PC-9 (cell line): ENCODE measurements around the gene USP49. TPM values are rescaled to one million over a fixed set of nuclear protein-coding genes. Genes with fewer than 3 reads are reported as not detected.

Experiments
- BruUV-seq: library from RNA; stranded (reverse); fragments of 400-500 nt; replicated peaks from 2 replicates; lab custom pipeline; 2021; lab: Mats Ljungman, UMichigan
- CTCF ChIA-PET: fragments of 300-600 bp; sonication (Branson Sonifier 250); formaldehyde crosslinking; loops from one replicate; lab custom pipeline; 2022; ENCODE audit warnings: antibody characterized with exemption; lab: Charles Lee
- POLR2A ChIA-PET: fragments of 300-600 bp; sonication (Branson Sonifier 250); formaldehyde crosslinking; loops from one replicate; lab custom pipeline; 2022; ENCODE audit warnings: antibody characterized with exemption; ENCODE audit not compliant: unreplicated experiment; lab: Charles Lee
- DNase-seq, 2 experiments: peaks; one replicate each; pipeline versions ENCODE4 v3.0.0 to v3.0.0-alpha.2; 2015 to 2022; ENCODE audit warnings: mixed read lengths in 1 of 2
- H2AFZ ChIP-seq: fragments of 200-600 bp; sonication (generic); 2 replicates; pipeline ENCODE4 v1.8.1; 2017; ENCODE audit warnings: antibody characterized with exemption
- H3F3A ChIP-seq: fragments of 200-600 bp; sonication (generic); 2 replicates; pipeline ENCODE4 v1.8.1; 2017; ENCODE audit warnings: antibody characterized with exemption, mild to moderate bottlenecking, low read depth; ENCODE audit not compliant: insufficient read depth
- H3K27ac ChIP-seq: fragments of 200-600 bp; sonication (generic); 2 replicates; pipeline ENCODE4 v1.6.1; 2016; ENCODE audit warnings: mixed run types
- H3K27me3 ChIP-seq: fragments of 200-600 bp; sonication (generic); 2 replicates; pipeline ENCODE4 v1.6.1; 2016; ENCODE audit warnings: low read depth, mixed run types; ENCODE audit not compliant: insufficient read depth
- H3K36me3 ChIP-seq: fragments of 200-600 bp; sonication (generic); 2 replicates; pipeline ENCODE4 v1.6.1; 2016; ENCODE audit warnings: low read depth, mixed run types
- H3K4me1 ChIP-seq: fragments of 200-600 bp; sonication (generic); replicated peaks from 2 replicates; pipeline ENCODE4 v1.6.1; 2016; ENCODE audit warnings: mixed run types; ENCODE audit not compliant: insufficient read depth
- H3K4me2 ChIP-seq: fragments of 200-600 bp; sonication (generic); 2 replicates; pipeline ENCODE4 v1.6.1; 2017; ENCODE audit warnings: mixed run types
- H3K4me3 ChIP-seq: fragments of 200-600 bp; sonication (generic); 2 replicates; pipeline ENCODE4 v1.6.1; 2016; ENCODE audit warnings: mixed run types
- H3K79me2 ChIP-seq: fragments of 200-600 bp; sonication (generic); 2 replicates; pipeline ENCODE4 v1.6.1; 2017; ENCODE audit warnings: low read depth, mixed run types
- H3K9me2 ChIP-seq: fragments of 200-600 bp; sonication (generic); 2 replicates; pipeline ENCODE4 v1.8.1; 2017; ENCODE audit warnings: mild to moderate bottlenecking; ENCODE audit not compliant: insufficient read depth
- H3K9me3 ChIP-seq: fragments of 200-600 bp; sonication (generic); 2 replicates; pipeline ENCODE4 v1.8.1; 2016; ENCODE audit warnings: low read depth; ENCODE audit not compliant: insufficient read depth
- H4K20me1 ChIP-seq: fragments of 200-600 bp; sonication (generic); 2 replicates; pipeline ENCODE4 v1.8.1; 2017; ENCODE audit not compliant: insufficient read depth
- EZH2 ChIP-seq: fragments of 200-600 bp; sonication (generic); IDR thresholded peaks from 2 replicates; pipeline ENCODE4 v1.8.0; 2017; ENCODE audit warnings: antibody characterized with exemption, low read depth
- intact Hi-C: fragments of 100-400 bp; cut with micrococcal nuclease; formaldehyde crosslinking; loops from one replicate; pipeline ENCODE4 v1.10.0; 2022; ENCODE audit not compliant: unreplicated experiment
- total RNA-seq: library from RNA; stranded (reverse); gene quantifications from 2 replicates; pipeline ENCODE4 v1.2.3, GENCODE V29; 2021
- TF ChIP-seq, protein P1 (sequence below): fragments of 200-600 bp; sonication (generic); conservative IDR thresholded peaks from 2 replicates; pipeline ENCODE4 v1.6.1; 2017; ENCODE audit warnings: mixed run types, antibody characterized with exemption, mild to moderate bottlenecking, moderate library complexity

Gene USP49
- total RNA-seq, 1 experiment from 2014 or later = 10.9 TPM

DNA sequence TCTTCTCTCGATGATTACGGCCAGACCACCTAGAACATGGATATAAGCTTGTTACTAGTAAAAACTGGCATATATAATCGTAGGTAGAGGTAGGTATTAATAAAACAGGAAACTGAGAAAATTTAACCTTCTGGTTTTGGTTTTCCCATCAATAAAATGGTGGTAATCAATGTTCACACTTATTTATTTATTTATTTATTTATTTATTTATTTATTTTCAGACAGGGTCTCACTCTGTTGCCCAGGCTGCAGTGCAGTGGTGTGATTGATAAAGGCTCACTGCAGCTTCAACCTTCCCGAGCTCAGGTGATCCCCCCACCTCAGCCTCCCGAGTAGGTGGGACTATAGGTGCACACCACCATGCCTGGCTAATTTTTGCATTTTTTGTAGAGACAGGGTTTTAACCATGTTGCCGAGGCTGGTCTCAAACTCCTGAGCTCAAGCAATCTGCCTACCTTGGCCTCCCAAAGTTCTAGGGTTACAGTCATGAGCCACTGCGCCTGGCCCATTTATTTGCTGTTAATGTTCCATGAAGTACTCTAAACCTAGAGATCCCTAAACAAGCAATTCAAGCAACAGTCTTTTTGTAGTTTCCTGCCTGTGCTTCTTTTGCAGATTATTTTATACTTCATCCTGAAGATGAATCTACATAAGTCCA lies 96.1 kb downstream of the USP49 start:
- TF ChIP-seq, protein P1, sequence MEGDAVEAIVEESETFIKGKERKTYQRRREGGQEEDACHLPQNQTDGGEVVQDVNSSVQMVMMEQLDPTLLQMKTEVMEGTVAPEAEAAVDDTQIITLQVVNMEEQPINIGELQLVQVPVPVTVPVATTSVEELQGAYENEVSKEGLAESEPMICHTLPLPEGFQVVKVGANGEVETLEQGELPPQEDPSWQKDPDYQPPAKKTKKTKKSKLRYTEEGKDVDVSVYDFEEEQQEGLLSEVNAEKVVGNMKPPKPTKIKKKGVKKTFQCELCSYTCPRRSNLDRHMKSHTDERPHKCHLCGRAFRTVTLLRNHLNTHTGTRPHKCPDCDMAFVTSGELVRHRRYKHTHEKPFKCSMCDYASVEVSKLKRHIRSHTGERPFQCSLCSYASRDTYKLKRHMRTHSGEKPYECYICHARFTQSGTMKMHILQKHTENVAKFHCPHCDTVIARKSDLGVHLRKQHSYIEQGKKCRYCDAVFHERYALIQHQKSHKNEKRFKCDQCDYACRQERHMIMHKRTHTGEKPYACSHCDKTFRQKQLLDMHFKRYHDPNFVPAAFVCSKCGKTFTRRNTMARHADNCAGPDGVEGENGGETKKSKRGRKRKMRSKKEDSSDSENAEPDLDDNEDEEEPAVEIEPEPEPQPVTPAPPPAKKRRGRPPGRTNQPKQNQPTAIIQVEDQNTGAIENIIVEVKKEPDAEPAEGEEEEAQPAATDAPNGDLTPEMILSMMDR = no peak
- no peak for TF ChIP-seq EZH2
- H3K9me3 ChIP-seq = no peaks in the 10 kb centered on the region
- no peak overlapping the region for H2AFZ ChIP-seq
- no peak overlapping the region for H3K27ac ChIP-seq
- H3K4me3 ChIP-seq = no peak overlapping the region
- no peaks in the 10 kb centered on the region for H3K79me2 ChIP-seq
- no peak overlapping the region for H3K4me2 ChIP-seq
- no peaks in the 10 kb centered on the region for H3K4me1 ChIP-seq
- no peaks in the 10 kb centered on the region for H3K27me3 ChIP-seq
- no peaks in the 10 kb centered on the region for H3K9me2 ChIP-seq
- no TSS peak for BruUV-seq
- H4K20me1 ChIP-seq = no peaks in the 10 kb centered on the region
- H3F3A ChIP-seq = peaks cover 15% of the 10 kb centered on the region; the same call in 1 of the 2 replicates
- no peak for DNase-seq
- ChIA-PET CTCF (no interaction called here), POLR2A (no interaction called here)
- intact Hi-C loops = no loop called here
- H3K36me3 ChIP-seq = no peaks in the 10 kb centered on the region

DNA sequence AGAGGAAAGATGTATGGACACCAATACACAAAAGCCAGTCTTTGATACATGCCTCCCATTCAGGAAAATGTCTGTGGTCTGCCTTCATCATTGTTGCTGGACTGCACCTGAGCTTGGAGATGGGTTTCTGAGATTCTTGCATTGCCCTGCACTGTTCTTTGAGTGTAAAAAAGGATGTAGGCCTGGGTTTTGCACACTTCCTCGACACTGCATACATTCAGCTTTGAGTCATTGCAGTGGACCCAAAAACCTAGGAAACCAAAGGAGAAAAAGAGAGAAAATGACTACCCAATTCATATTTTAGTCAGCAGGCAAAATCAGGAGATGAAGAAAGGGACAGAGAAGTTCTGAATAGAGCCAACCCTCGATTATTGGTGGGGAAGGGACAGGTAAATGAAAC lies 98.7 kb downstream of the USP49 start:
- no peaks in the 10 kb centered on the region for H3K27me3 ChIP-seq
- H3K27ac ChIP-seq = no peak overlapping the region
- H3K4me2 ChIP-seq = no peak overlapping the region
- no peaks in the 10 kb centered on the region for H3K9me3 ChIP-seq
- H3K36me3 ChIP-seq = peaks cover 4% of the 10 kb centered on the region; the same call in 1 of the 2 replicates
- H4K20me1 ChIP-seq = no peaks in the 10 kb centered on the region
- intact Hi-C loops = no loop called here
- peaks cover 18% of the 10 kb centered on the region for H3F3A ChIP-seq
- no peak for TF ChIP-seq EZH2
- TF ChIP-seq, protein P1 = no peak
- H3K79me2 ChIP-seq = no peaks in the 10 kb centered on the region
- no peaks in the 10 kb centered on the region for H3K4me1 ChIP-seq
- no peak overlapping the region for H3K4me3 ChIP-seq
- no peak overlapping the region for H2AFZ ChIP-seq
- POLR2A ChIA-PET = no interaction called here
- no TSS peak for BruUV-seq
- DNase-seq = no peak
- CTCF ChIA-PET = no interaction called here
- H3K9me2 ChIP-seq = no peaks in the 10 kb centered on the region

DNA sequence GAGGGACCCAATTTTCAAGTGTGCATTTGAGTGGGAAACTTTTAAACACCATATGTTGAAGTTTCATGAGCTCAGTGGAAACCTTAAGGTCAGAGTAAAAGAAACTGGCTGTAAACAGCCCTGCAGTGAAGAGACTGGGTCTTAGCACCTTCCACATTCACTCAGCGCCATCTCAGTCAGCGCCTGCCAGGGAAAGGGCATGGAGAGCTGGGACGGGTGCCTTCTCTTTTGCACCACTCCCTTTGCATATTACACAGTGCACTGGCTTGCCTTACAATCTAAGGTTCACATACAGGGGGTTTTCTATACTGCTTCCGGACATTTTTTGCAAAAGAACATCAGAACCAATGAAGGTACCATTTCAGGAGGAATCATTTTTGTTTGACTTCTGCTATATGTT lies 103.2 kb downstream of the USP49 start:
- no peak for TF ChIP-seq EZH2
- TF ChIP-seq, protein P1 = no peak
- Histone ChIP-seq H3K4me2 (no peak overlapping the region), H3K79me2 (peaks cover 34% of the 10 kb centered on the region), H2AFZ (no peak overlapping the region), H3F3A (peaks cover 44% of the 10 kb centered on the region), H3K27ac (no peak overlapping the region), H3K4me3 (no peak overlapping the region), H3K9me2 (no peaks in the 10 kb centered on the region), H3K27me3 (no peaks in the 10 kb centered on the region), H3K36me3 (peaks cover 28% of the 10 kb centered on the region), H4K20me1 (no peaks in the 10 kb centered on the region; the same call in 1 of the 2 replicates), H3K9me3 (no peaks in the 10 kb centered on the region), H3K4me1 (peaks cover 14% of the 10 kb centered on the region)
- DNase-seq = no peak
- CTCF ChIA-PET = interaction anchor here (1.1 kb wide), 1 partner anchor 250 kb away, joined by 3 read pairs; no protein-coding TSS in a partner anchor
- no TSS peak for BruUV-seq
- POLR2A ChIA-PET = interaction anchor here (0.5 kb wide), 1 partner anchor 384 kb away, joined by 14 read pairs; no protein-coding TSS in a partner anchor
- intact Hi-C loops = no loop called here
